ENCODE results near the gene NUP43.

DNA sequence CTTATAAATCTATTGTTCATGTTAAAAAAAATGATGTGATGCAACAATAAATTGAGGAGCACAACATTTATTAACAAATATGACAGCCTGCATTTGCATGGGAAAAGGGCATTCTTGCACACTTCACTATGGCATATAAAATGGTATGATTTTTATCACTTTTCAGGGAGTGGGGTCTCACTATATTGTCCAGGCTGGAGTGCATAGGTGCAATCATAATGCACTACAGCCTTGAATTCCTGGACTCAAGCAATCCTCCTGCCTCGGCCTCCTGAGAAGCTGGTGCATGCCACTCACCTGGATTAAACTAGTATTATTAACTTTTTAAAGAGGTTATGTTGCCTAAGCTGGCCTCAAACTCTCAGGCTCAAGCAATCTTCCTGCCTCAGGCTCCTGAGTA lies 11.4 kb downstream of the NUP43 start:
- TF ChIP-seq POLR2A (IDR thresholded peaks at IDR 0.05) (no peak), CTCF (IDR thresholded peaks at IDR 0.05) (no peak)

Measured in lower leg skin (tissue), 3 donors.